ENCODE data around the gene ASTN2. TPM values are rescaled to one million over a fixed set of nuclear protein-coding genes. Genes with fewer than 3 reads are reported as not detected.

The ASTN2 gene
- total RNA-seq, 2 donors from 2014 or later = 113 to 153 TPM

DNA sequence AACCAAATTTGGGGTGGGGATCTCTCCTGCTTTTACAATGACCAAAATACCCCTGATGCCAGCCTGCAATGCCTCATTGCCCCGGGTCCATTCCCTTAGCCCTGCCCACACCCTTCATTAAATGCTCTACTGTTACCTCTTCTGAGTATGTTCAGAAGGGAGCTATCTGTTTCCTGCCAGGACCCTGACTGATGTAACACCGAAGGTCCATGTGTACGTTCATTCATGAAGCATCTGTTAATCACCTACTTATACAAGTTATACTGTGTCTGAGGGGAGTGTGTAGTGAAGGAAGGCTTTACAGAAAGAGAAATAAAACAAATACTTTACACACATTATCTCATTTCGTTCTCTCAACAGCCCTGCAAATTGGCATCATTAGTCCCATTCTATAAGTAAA is 51.9 kb downstream of the ASTN2 start:
- no peak for DNase-seq (ENCODE audit: low spot score)
- no peaks in the 10 kb centered on the region for H3K36me3 ChIP-seq
- no peaks in the 10 kb centered on the region for H3K9me3 ChIP-seq
- no peak overlapping the region for H3K27ac ChIP-seq
- 89% methylated on average over 4 of the region's 4 CpGs for WGBS
- intact Hi-C loops (cut with DNase I) = no loop called here
- TF ChIP-seq POLR2A (IDR thresholded peaks at IDR 0.05) (no peak), POLR2AphosphoS5 (IDR thresholded peaks at IDR 0.05) (no peak), CTCF (IDR thresholded peaks at IDR 0.05) (no peak)
- no peaks in the 10 kb centered on the region for H3K27me3 ChIP-seq (replicated peaks; ENCODE audit: insufficient read depth)
- no peak overlapping the region for H3K4me3 ChIP-seq
- H3K4me1 ChIP-seq (replicated peaks) = no peaks in the 10 kb centered on the region

DNA sequence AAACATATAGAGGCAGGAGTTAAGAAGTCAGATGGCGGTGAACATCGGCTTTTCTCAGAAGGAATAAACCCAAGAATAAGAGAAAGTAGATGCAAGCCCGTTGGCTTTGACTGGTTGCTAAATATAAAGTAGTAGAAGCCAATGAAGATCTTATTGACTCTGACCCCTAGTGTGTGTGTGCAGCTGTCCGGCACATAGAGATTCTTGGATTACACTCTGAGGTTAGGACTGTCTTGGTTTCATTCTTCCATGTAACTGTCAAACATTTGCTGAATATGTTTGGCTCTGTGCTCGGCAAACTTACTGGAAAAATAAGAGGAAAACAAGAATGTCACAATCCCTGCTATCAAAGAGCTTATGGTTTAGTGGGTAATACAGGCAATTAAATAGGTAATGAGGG is 54.9 kb downstream of the ASTN2 start:
- DNase-seq (ENCODE audit: low spot score) = no peak
- 81% methylated on average over 5 of the region's 5 CpGs for WGBS
- no peaks in the 10 kb centered on the region for H3K9me3 ChIP-seq
- H3K4me1 ChIP-seq (replicated peaks) = no peaks in the 10 kb centered on the region
- no peak overlapping the region for H3K27ac ChIP-seq
- TF ChIP-seq POLR2AphosphoS5 (IDR thresholded peaks at IDR 0.05) (no peak), POLR2A (IDR thresholded peaks at IDR 0.05) (no peak), CTCF (IDR thresholded peaks at IDR 0.05) (no peak)
- no peaks in the 10 kb centered on the region for H3K27me3 ChIP-seq (replicated peaks; ENCODE audit: insufficient read depth)
- H3K4me3 ChIP-seq = no peak overlapping the region
- intact Hi-C loops (cut with DNase I) = no loop called here
- no peaks in the 10 kb centered on the region for H3K36me3 ChIP-seq

DNA sequence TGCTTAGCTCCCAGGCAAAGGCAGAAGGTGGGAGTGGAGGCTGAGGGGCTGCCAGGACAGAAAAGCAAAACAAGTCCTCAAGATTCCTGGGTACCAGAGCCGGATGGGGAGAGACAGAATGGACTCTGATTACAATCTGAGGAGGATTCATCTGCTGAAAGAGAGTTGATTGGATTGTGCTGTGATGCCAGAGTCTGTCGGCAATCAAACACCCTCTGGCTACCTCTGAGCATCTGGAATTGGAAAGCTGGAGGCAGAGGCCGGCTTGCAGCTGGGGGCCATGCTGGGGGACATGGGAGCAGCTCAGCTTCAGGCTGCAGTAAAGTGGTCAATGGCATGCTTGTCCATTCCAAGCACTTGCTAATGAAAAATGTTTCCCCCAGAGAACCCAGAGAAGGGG is 59.3 kb downstream of the ASTN2 start:
- DNase-seq (ENCODE audit: low spot score) = no peak
- no peaks in the 10 kb centered on the region for H3K36me3 ChIP-seq
- H3K27ac ChIP-seq = no peak overlapping the region
- intact Hi-C loops (cut with DNase I) = no loop called here
- TF ChIP-seq POLR2A (IDR thresholded peaks at IDR 0.05) (no peak), POLR2AphosphoS5 (IDR thresholded peaks at IDR 0.05) (no peak), CTCF (IDR thresholded peaks at IDR 0.05) (no peak)
- H3K4me1 ChIP-seq (replicated peaks) = no peaks in the 10 kb centered on the region
- no peaks in the 10 kb centered on the region for H3K27me3 ChIP-seq (replicated peaks; ENCODE audit: insufficient read depth)
- no peaks in the 10 kb centered on the region for H3K9me3 ChIP-seq
- 55% methylated on average over 3 of the region's 3 CpGs for WGBS
- no peak overlapping the region for H3K4me3 ChIP-seq

DNA sequence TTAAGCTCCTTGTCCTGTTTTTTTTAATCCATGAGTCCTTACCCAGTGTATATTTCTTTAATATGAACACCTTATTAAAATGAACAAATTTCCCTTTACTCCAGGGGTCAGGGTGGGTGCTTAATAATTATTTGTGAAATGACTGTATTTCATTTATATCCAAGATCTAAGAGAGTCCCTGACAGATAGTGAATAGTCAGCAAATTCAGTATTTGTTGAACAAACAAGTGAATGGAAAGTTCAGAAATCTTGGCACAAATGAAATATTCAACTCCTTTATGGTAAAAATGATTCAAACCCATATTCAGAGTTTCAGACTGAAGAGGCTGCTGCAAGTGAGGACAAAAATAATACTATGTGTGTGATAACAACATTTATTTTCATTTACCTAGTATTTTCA is 59.9 kb downstream of the ASTN2 start:
- no peak for DNase-seq (ENCODE audit: low spot score)
- no peak overlapping the region for H3K27ac ChIP-seq
- H3K27me3 ChIP-seq (replicated peaks; ENCODE audit: insufficient read depth) = no peaks in the 10 kb centered on the region
- H3K4me3 ChIP-seq = no peak overlapping the region
- no peaks in the 10 kb centered on the region for H3K36me3 ChIP-seq
- intact Hi-C loops (cut with DNase I) = no loop called here
- H3K4me1 ChIP-seq (replicated peaks) = no peaks in the 10 kb centered on the region
- H3K9me3 ChIP-seq = no peaks in the 10 kb centered on the region
- TF ChIP-seq POLR2A (IDR thresholded peaks at IDR 0.05) (no peak), POLR2AphosphoS5 (IDR thresholded peaks at IDR 0.05) (no peak), CTCF (IDR thresholded peaks at IDR 0.05) (no peak)

GRCh38 chr9:117354244-117354847 is 60.5 kb downstream of the ASTN2 start:
- Histone ChIP-seq H3K4me3 (no peak overlapping the region), H3K4me1 (replicated peaks) (no peaks in the 10 kb centered on the region), H3K9me3 (no peaks in the 10 kb centered on the region), H3K36me3 (no peaks in the 10 kb centered on the region), H3K27me3 (replicated peaks; ENCODE audit: insufficient read depth) (no peaks in the 10 kb centered on the region), H3K27ac (no peak overlapping the region)
- WGBS = 97% methylated on average over 1 of the region's 1 CpG
- no peak for DNase-seq (ENCODE audit: low spot score)
- intact Hi-C loops (cut with DNase I) = no loop called here
- no peak for TF ChIP-seq POLR2A (IDR thresholded peaks at IDR 0.05)
- TF ChIP-seq CTCF (IDR thresholded peaks at IDR 0.05) = no peak

All from prostate gland (tissue), 2 donors.